OCI-LY1 (cell line): ENCODE results near the gene DHRS7.

Source experiments
- H2AFZ ChIP-seq: fragments of 200-600 bp; sonication (generic), shearing (Covaris generic); 2 replicates; pipeline ENCODE4 v1.6.0; 2014; ENCODE audit warnings: antibody characterized with exemption, mild to moderate bottlenecking, low read length
- H3F3A ChIP-seq: fragments of 200-600 bp; sonication (generic), shearing (Covaris generic); 2 replicates; pipeline ENCODE4 v1.6.0; 2014; ENCODE audit warnings: mild to moderate bottlenecking, antibody characterized with exemption, low read length, moderate library complexity; ENCODE audit not compliant: insufficient read depth
- H3K27ac ChIP-seq: fragments of 200-600 bp; sonication (generic); 2 replicates; pipeline ENCODE4 v1.5.1; 2014; ENCODE audit warnings: low read length, mixed run types, mild to moderate bottlenecking, low read depth; ENCODE audit not compliant: poor library complexity, severe bottlenecking
- H3K27me3 ChIP-seq: fragments of 200-600 bp; sonication (generic); 2 replicates; pipeline ENCODE4 v1.6.0; 2014; ENCODE audit warnings: antibody characterized with exemption, mild to moderate bottlenecking, low read length, moderate library complexity; ENCODE audit not compliant: insufficient read depth
- H3K36me3 ChIP-seq: fragments of 200-600 bp; sonication (generic); 2 replicates; pipeline ENCODE4 v1.6.1; 2014; ENCODE audit warnings: mild to moderate bottlenecking, antibody characterized with exemption, low read length, moderate library complexity, mixed read lengths; ENCODE audit not compliant: insufficient read depth
- H3K4me1 ChIP-seq: fragments of 200-600 bp; sonication (generic); 2 replicates; pipeline ENCODE4 v1.5.1; 2014; ENCODE audit warnings: mild to moderate bottlenecking, low read length, moderate library complexity; ENCODE audit not compliant: insufficient read depth, severe bottlenecking
- H3K4me2 ChIP-seq: fragments of 200-600 bp; sonication (generic), shearing (Covaris generic); 2 replicates; pipeline ENCODE4 v1.6.1; 2014; ENCODE audit warnings: low read length
- H3K4me3 ChIP-seq: fragments of 200-600 bp; sonication (generic); 2 replicates; pipeline ENCODE4 v1.5.1; 2014; ENCODE audit warnings: low read length, low read depth, mild to moderate bottlenecking, mixed read lengths; ENCODE audit not compliant: poor library complexity, severe bottlenecking
- H3K79me2 ChIP-seq: fragments of 200-600 bp; shearing (Covaris generic); 2 replicates; pipeline ENCODE4 v1.6.1; 2016; ENCODE audit warnings: mixed run types, low read length, mixed read lengths; ENCODE audit not compliant: insufficient read depth
- H3K9ac ChIP-seq: fragments of 200-600 bp; sonication (generic), shearing (Covaris generic); 2 replicates; pipeline ENCODE4 v1.6.1; 2014; ENCODE audit warnings: mild to moderate bottlenecking, low read length, mixed read lengths
- H3K9me2 ChIP-seq: fragments of 200-600 bp; sonication (generic), shearing (Covaris generic); 2 replicates; pipeline ENCODE4 v1.6.1; 2014; ENCODE audit warnings: low read depth, mild to moderate bottlenecking, low read length, mixed read lengths
- H3K9me3 ChIP-seq: fragments of 200-600 bp; shearing (Covaris generic); 2 replicates; pipeline ENCODE4 v1.6.1; 2014; ENCODE audit warnings: low read length, mixed read lengths
- H4K20me1 ChIP-seq: fragments of 200-600 bp; sonication (generic), shearing (Covaris generic); 2 replicates; pipeline ENCODE4 v1.6.0; 2016; ENCODE audit warnings: mild to moderate bottlenecking, low read length; ENCODE audit not compliant: insufficient read depth
- EZH2 ChIP-seq: fragments of 200-600 bp; sonication (generic), shearing (Covaris generic); IDR thresholded peaks from 2 replicates; pipeline ENCODE4 v1.8.0; 2017; ENCODE audit warnings: borderline replicate concordance, mixed run types, mild to moderate bottlenecking, antibody characterized with exemption, low read length, moderate library complexity, mixed read lengths
- TF ChIP-seq, protein P1 (sequence below): fragments of 200-600 bp; sonication (generic), shearing (Covaris generic); IDR thresholded peaks from 2 replicates; pipeline ENCODE4 v1.5.1; 2017; ENCODE audit warnings: mild to moderate bottlenecking, antibody characterized with exemption, low read length, moderate library complexity, mixed read lengths

Gene DHRS7

DNA sequence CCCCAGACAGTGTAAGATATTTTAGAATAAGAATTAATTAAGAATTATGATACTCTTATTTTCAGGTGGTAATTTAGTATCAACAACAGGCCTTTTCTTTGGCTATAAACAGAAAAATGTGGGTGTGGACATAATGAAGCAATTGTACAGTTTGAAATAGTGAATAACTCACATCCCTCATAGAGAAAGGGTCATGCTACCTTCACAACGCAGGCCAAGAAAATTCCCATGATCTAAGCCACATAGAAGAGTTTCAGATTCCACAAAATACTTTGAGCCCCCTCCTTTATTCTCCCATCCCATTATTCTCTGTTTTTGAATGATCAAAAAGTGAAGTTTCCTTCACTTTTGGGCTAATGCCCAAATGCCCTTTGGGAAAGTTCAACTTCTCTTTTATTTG is 23.5 kb upstream of the DHRS7 start:
- H3K4me3 ChIP-seq: no peak overlapping the region
- H3K27me3 ChIP-seq: no peaks in the 10 kb centered on the region
- H3K27ac ChIP-seq: peak overlapping the region; percentile 55
- H3K36me3 ChIP-seq: no peaks in the 10 kb centered on the region
- no peaks in the 10 kb centered on the region for H4K20me1 ChIP-seq
- no peaks in the 10 kb centered on the region for H3K79me2 ChIP-seq
- H3K4me2 ChIP-seq: no peak overlapping the region
- no peak for TF ChIP-seq EZH2
- TF ChIP-seq, protein P1, sequence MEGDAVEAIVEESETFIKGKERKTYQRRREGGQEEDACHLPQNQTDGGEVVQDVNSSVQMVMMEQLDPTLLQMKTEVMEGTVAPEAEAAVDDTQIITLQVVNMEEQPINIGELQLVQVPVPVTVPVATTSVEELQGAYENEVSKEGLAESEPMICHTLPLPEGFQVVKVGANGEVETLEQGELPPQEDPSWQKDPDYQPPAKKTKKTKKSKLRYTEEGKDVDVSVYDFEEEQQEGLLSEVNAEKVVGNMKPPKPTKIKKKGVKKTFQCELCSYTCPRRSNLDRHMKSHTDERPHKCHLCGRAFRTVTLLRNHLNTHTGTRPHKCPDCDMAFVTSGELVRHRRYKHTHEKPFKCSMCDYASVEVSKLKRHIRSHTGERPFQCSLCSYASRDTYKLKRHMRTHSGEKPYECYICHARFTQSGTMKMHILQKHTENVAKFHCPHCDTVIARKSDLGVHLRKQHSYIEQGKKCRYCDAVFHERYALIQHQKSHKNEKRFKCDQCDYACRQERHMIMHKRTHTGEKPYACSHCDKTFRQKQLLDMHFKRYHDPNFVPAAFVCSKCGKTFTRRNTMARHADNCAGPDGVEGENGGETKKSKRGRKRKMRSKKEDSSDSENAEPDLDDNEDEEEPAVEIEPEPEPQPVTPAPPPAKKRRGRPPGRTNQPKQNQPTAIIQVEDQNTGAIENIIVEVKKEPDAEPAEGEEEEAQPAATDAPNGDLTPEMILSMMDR: no peak
- no peaks in the 10 kb centered on the region for H3F3A ChIP-seq
- no peak overlapping the region for H3K9ac ChIP-seq
- H3K9me3 ChIP-seq: no peaks in the 10 kb centered on the region
- H2AFZ ChIP-seq: no peak overlapping the region
- H3K9me2 ChIP-seq: no peaks in the 10 kb centered on the region
- peaks cover 36% of the 10 kb centered on the region for H3K4me1 ChIP-seq

DNA sequence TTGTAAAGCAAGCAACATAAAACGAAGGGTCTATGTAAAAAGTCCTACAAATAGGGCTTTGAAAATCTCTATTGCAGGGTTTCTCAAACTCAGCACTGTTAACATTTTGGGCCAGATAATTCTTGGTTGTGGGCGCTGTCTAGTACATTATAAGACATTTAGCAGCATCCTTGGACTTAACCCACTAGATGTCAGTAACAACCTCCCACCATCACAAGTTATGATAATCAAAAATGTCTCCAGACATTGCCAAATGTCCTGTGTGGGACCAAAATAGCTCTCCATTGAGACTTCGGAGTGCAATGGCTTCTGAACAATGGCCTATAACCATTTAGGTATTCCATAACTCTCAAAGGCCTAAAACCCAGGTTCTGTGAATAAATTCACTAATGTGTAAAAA is 22.9 kb upstream of the DHRS7 start:
- H4K20me1 ChIP-seq: no peaks in the 10 kb centered on the region
- H3K4me1 ChIP-seq: peaks cover 42% of the 10 kb centered on the region

DNA sequence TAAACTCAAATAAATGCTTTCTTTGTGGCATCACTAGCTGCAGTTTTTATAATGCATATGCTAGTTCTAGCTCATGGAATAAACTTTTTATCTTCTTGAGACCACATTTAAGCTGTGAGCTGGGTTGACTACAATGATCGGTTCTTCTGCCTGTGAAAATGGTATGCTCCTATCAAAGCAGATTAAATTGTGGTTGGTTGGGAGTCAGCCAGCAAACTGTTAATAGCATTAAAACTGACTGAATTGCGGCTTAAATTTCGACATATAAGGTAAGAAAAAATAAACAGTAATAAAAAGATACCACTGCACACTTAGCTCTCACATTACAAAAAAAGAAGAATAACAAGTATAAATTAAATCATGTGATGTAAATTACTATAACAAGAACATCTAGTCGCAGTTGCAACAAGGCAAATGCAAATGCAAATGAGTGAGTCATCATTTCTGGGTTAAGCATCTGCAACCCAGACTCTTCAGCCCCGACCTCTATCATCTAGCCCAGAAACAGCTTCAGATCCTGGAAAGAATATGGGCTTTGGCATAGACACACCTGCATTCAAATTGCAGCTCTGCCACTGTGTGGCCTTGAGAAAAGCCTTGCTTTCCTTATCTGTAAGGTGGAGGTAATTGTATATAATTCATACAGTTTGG is 19.8 kb upstream of the DHRS7 start:
- Histone ChIP-seq H3K36me3 (no peaks in the 10 kb centered on the region), H3K27me3 (no peaks in the 10 kb centered on the region), H3F3A (no peaks in the 10 kb centered on the region), H3K4me2 (peak overlapping the region; percentile 53), H3K9me2 (no peaks in the 10 kb centered on the region), H3K9ac (peak overlapping the region; percentile 29; the same call in 1 of the 2 replicates), H3K4me3 (no peak overlapping the region), H2AFZ (peak overlapping the region; percentile 91; the same call in 1 of the 2 replicates), H3K9me3 (no peaks in the 10 kb centered on the region), H4K20me1 (no peaks in the 10 kb centered on the region), H3K4me1 (peaks cover 44% of the 10 kb centered on the region), H3K27ac (peak overlapping the region; percentile 43), H3K79me2 (no peaks in the 10 kb centered on the region)
- TF ChIP-seq, protein P1: no peak
- no peak for TF ChIP-seq EZH2

More for the DNA sequence above, 22.9 kb upstream of the DHRS7 start:
- Histone ChIP-seq H3K4me2 (no peak overlapping the region), H3F3A (no peaks in the 10 kb centered on the region), H3K36me3 (no peaks in the 10 kb centered on the region), H3K27ac (no peak overlapping the region), H3K27me3 (no peaks in the 10 kb centered on the region), H3K79me2 (no peaks in the 10 kb centered on the region), H3K9me2 (no peaks in the 10 kb centered on the region), H2AFZ (no peak overlapping the region), H3K4me3 (no peak overlapping the region), H3K9me3 (no peaks in the 10 kb centered on the region), H3K9ac (no peak overlapping the region)
- TF ChIP-seq, protein P1: peak; percentile 64
- no peak for TF ChIP-seq EZH2
